ENCODE results near the gene ARID1B.

GRCh38 chr6:156841508-156841907 lies 64.3 kb downstream of the ARID1B start:
- no peak for TF ChIP-seq CTCF (IDR thresholded peaks at IDR 0.05)
- no peak for TF ChIP-seq SIN3A (IDR thresholded peaks at IDR 0.05; ENCODE audit: borderline replicate concordance, insufficient read depth, low read depth, low read length)
- no peak for TF ChIP-seq POLR2AphosphoS5 (IDR thresholded peaks at IDR 0.05; ENCODE audit: low read depth, low read length)
- no peak for TF ChIP-seq TCF7L2 (IDR thresholded peaks at IDR 0.05; ENCODE audit: low read depth, low read length)
